K562 (cell line): ENCODE measurements around the gene CXCL14. TPM values are rescaled to one million over a fixed set of nuclear protein-coding genes. Genes with fewer than 3 reads are reported as not detected.

Source experiments
- ATAC-seq: fragments of 200-7000 bp; cut with Tn5 transposase; 3 replicates; pipeline ENCODE4 v1.9.1; 2020; ENCODE audit warnings: moderate library complexity
- BruUV-seq: library from RNA; stranded (reverse); fragments of 400-500 nt; replicated peaks from 2 replicates; lab custom pipeline; 2021; lab: Mats Ljungman, UMichigan
- CTCF ChIA-PET: fragments of 300-600 bp; formaldehyde crosslinking; extraction: SDS; loops from one replicate; lab custom pipeline; 2021; ENCODE audit warnings: low intra/inter-chr PET ratio; lab: Yijun Ruan, JAX
- POLR2A ChIA-PET: fragments of 300-600, 350-650 bp; sonication (Branson Sonifier 250); formaldehyde crosslinking; extraction: SDS; loops from one replicate; lab custom pipeline; 2021; ENCODE audit warnings: antibody characterized with exemption, inconsistent platforms; lab: Yijun Ruan, JAX
- DNase-seq, 4 experiments: peaks; one replicate each; pipeline versions ENCODE4 v3.0.0 to v3.0.0-alpha.2; 2011 to 2018; ENCODE audit warnings: low spot score in 3 of 4, mixed read lengths in 3 of 4; ENCODE audit errors: extremely low read depth in 1 of 4
- FAIRE-seq: peaks from 2 replicates; lab custom pipeline; 2011; peaks lifted over from hg19 to GRCh38; lab: Jason Lieb, UNC
- H2AFZ ChIP-seq: 2 replicates; pipeline ENCODE4 v1.6.0; 2011; ENCODE audit warnings: low read depth, low read length, control low read depth, inconsistent platforms
- H3K27ac ChIP-seq: fragments of 200-600 bp; 3 replicates; pipeline ENCODE4 v1.8.0; 2011; ENCODE audit warnings: low read depth, mild to moderate bottlenecking, control low read depth, inconsistent platforms, low read length, moderate library complexity, mixed read lengths; ENCODE audit errors: extremely low read depth
- H3K27me3 ChIP-seq, 2 experiments: fragments of 300-600 bp in 1 of 2; 2 replicates in 1 of 2; 3 replicates in 1 of 2; pipeline versions ENCODE4 v1.6.0 to v1.8.0; 2011; ENCODE audit warnings: inconsistent platforms in 2 of 2, low read length in 2 of 2, mild to moderate bottlenecking in 1 of 2, mixed read lengths in 1 of 2, moderate library complexity in 1 of 2; ENCODE audit not compliant: control insufficient read depth in 2 of 2, insufficient read depth in 2 of 2
- H3K36me3 ChIP-seq: fragments of 300-600 bp; 3 replicates; pipeline ENCODE4 v1.8.0; 2011; ENCODE audit warnings: mild to moderate bottlenecking, low read length, inconsistent platforms; ENCODE audit not compliant: control insufficient read depth, insufficient read depth
- H3K4me1 ChIP-seq, 2 experiments: fragments of 200-600 bp in 1 of 2; replicated peaks in 1 of 2; 2 replicates in 1 of 2; 3 replicates in 1 of 2; pipeline versions ENCODE4 v1.5.1 to v1.8.0; 2011; ENCODE audit warnings: inconsistent platforms in 2 of 2, low read length in 2 of 2, mild to moderate bottlenecking in 1 of 2, mixed read lengths in 1 of 2, moderate library complexity in 1 of 2; ENCODE audit not compliant: control insufficient read depth in 2 of 2, insufficient read depth in 2 of 2
- H3K4me2 ChIP-seq: 2 replicates; pipeline ENCODE4 v1.6.1; 2011; ENCODE audit warnings: low read length, control low read depth, inconsistent platforms, mixed read lengths; ENCODE audit not compliant: insufficient read depth
- H3K4me3 ChIP-seq: fragments of 200-600 bp; sonication (generic), shearing (Covaris generic); 2 replicates; pipeline ENCODE4 v1.5.1; 2016; ENCODE audit warnings: control low read depth, inconsistent platforms
- H3K79me2 ChIP-seq: fragments of 200-600 bp; 3 replicates; pipeline ENCODE4 v1.8.0; 2011; ENCODE audit warnings: low read length, inconsistent platforms; ENCODE audit not compliant: control insufficient read depth, insufficient read depth
- H3K9ac ChIP-seq, 2 experiments: 2 replicates each; pipeline versions ENCODE4 v1.6.0 to v1.6.1; 2011; ENCODE audit warnings: low read depth in 2 of 2, low read length in 2 of 2, control low read depth in 1 of 2, inconsistent platforms in 1 of 2, mild to moderate bottlenecking in 1 of 2, mixed read lengths in 1 of 2; ENCODE audit not compliant: insufficient read depth in 1 of 2
- H3K9me1 ChIP-seq: one replicate; pipeline ENCODE4 v1.6.0; 2011; ENCODE audit warnings: inconsistent platforms, mild to moderate bottlenecking, low read length, moderate library complexity; ENCODE audit not compliant: control insufficient read depth, insufficient read depth
- H3K9me3 ChIP-seq: replicated peaks from 2 replicates; pipeline ENCODE4 v1.5.1; 2011; ENCODE audit warnings: low read depth, low read length, inconsistent platforms; ENCODE audit not compliant: control insufficient read depth, insufficient read depth
- H4K20me1 ChIP-seq: replicated peaks from 2 replicates; pipeline ENCODE4 v1.6.1; 2011; ENCODE audit warnings: low read length, inconsistent platforms, mixed read lengths; ENCODE audit not compliant: control insufficient read depth, insufficient read depth
- ZBTB33 ChIP-seq: sonication (generic); formaldehyde crosslinking; IDR thresholded peaks from 2 replicates; pipeline ENCODE4 v1.8.1; 2023; ENCODE audit warnings: mild to moderate bottlenecking, missing genetic modification reagents
- ZNF143 ChIP-seq: sonication (generic); formaldehyde crosslinking; IDR thresholded peaks from 2 replicates; pipeline ENCODE4 v1.9.0; 2022; ENCODE audit warnings: mild to moderate bottlenecking, missing genetic modification reagents
- WGBS: fragments of 100-300 bp; shearing (Covaris generic); methylation state at CpG from one replicate; pipeline ENCODE4 v1.1.6; 2016; ENCODE audit warnings: low coverage, mixed read lengths; ENCODE audit not compliant: insufficient coverage; ENCODE audit errors: missing lambda C conversion rate; 5-methylcytosine and 5-hydroxymethylcytosine counted together
- in situ Hi-C: fragments of 300-500 bp; cut with MboI; formaldehyde crosslinking; loops from 4 replicates; pipeline ENCODE4 v1.15.0; 2018; ENCODE audit warnings: inconsistent platforms, mixed read lengths
- intact Hi-C: fragments of 100-400 bp; cut with micrococcal nuclease; formaldehyde crosslinking; loops from 2 replicates; pipeline ENCODE4 v1.14.2; 2022
- polyA plus RNA-seq, 8 experiments: library from polyadenylated mRNA; depleted of rRNA in 4 of 8; stranded (reverse) in 5 of 8; unstranded in 3 of 8; fragments of >200 nt; fragmentation: Nextera tagmentation in 2 of 8; fragmentation: Illumina TruSeq in 1 of 8; extraction: Ambion mirVana in 2 of 8; extraction: Trizol in 1 of 8; gene quantifications; 2 replicates each; pipeline versions ENCODE4 v1.2.1 to v1.2.3, GENCODE V29; 2011 to 2014; ENCODE audit warnings: inconsistent platforms in 1 of 8, missing spikeins in 1 of 8
- total RNA-seq, 7 experiments: library from RNA; depleted of rRNA in 6 of 7; stranded (reverse); fragments of >200 nt in 6 of 7; fragmentation: Illumina TruSeq in 2 of 7; extraction: Trizol in 2 of 7; gene quantifications; 2 replicates each; pipeline versions ENCODE4 v1.2.1 to v1.2.3, GENCODE V29; 2011 to 2021; ENCODE audit warnings: low replicate concordance in 1 of 7

Gene CXCL14
- total and polyA plus RNA-seq, 9 of the 15 experiments (the other 6 are each of a cell fraction or from before 2014, with no cell fraction given): not detected

- TF ChIP-seq ZNF143 (no peak), ZBTB33 (peak; percentile 96)
- Histone ChIP-seq H3K9me3 (no peaks in the 10 kb centered on the region), H3K79me2 (no peaks in the 10 kb centered on the region), H3K27ac (no peak within 1 kb of the TSS), H3K4me2 (no peak within 1 kb of the TSS), H3K27me3 (peaks cover 0 to 3% of the 10 kb centered on the region in 2 experiments; a peak in 1 of 5 replicates), H3K4me3 (no peak within 1 kb of the TSS), H3K9ac (no peak within 1 kb of the TSS), H2AFZ (no peak within 1 kb of the TSS), H4K20me1 (no peaks in the 10 kb centered on the region), H3K36me3 (no peaks in the 10 kb centered on the region), H3K4me1 (no peaks in the 10 kb centered on the region; a peak in 1 of 5 replicates), H3K9me1 (no peaks in the 10 kb centered on the region)
- ATAC-seq (no peak), FAIRE-seq (no peak), DNase-seq (no peak)
- 64% methylated on average over 30 of the region's 74 CpGs for WGBS
- ChIA-PET CTCF (no interaction called here), POLR2A (interaction anchor here (0.6 kb wide), 1 partner anchor 143 kb away, joined by 3 read pairs; no protein-coding TSS in a partner anchor)
- intact Hi-C loops: no loop called here
- in situ Hi-C loops: no loop called here
- no TSS peak for BruUV-seq
Observed at GRCh38 chr5:135535820-135536801, 42.7 kb downstream of the CXCL14 start, which contains the start of gene NEUROG1. TSS of gene NEUROG1 (minus strand) at chr5:135535964. CDS start at chr5:135535690, 274 bp downstream.
